Measurements from ENCODE around the gene IL1RAPL1.

DNA sequence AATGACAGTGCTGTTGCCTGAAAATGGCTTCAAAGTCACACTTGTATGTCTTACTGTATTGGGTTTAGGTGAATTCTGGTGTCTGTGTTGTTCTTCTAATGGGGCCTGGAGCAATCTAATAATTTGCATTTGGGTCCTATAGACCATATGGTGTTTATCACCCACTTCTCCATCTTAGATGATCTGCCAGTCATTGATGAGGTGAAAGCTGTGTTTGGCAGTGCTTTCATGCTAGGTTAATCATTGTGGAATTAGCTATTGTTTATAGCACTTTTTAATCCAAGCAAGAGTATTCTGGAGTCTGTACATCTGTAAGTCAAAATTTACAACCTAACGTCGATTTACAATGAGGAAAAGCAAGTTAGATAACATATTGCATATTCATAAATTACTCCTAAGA is 1055.9 kb downstream of the IL1RAPL1 start:
- TF ChIP-seq, protein P1, sequence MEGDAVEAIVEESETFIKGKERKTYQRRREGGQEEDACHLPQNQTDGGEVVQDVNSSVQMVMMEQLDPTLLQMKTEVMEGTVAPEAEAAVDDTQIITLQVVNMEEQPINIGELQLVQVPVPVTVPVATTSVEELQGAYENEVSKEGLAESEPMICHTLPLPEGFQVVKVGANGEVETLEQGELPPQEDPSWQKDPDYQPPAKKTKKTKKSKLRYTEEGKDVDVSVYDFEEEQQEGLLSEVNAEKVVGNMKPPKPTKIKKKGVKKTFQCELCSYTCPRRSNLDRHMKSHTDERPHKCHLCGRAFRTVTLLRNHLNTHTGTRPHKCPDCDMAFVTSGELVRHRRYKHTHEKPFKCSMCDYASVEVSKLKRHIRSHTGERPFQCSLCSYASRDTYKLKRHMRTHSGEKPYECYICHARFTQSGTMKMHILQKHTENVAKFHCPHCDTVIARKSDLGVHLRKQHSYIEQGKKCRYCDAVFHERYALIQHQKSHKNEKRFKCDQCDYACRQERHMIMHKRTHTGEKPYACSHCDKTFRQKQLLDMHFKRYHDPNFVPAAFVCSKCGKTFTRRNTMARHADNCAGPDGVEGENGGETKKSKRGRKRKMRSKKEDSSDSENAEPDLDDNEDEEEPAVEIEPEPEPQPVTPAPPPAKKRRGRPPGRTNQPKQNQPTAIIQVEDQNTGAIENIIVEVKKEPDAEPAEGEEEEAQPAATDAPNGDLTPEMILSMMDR (IDR thresholded peaks at IDR 0.05): no peak
- TF ChIP-seq POLR2A (IDR thresholded peaks at IDR 0.05): no peak

Data from thyroid gland (tissue), 4 donors.